SK-N-SH treated with all-trans-retinoic acid at 6 μM for 48 hours (cell line): ENCODE data around the gene C18orf63.

ENCODE experiments used
- ATAC-seq: fragments of 200-7000 bp; cut with Tn5 transposase; 3 replicates; pipeline ENCODE4 v1.9.1; 2020; ENCODE audit warnings: mild to moderate bottlenecking, moderate library complexity
- ARNTL ChIP-seq: fragments of 450-650 bp; formaldehyde crosslinking; IDR thresholded peaks from 2 replicates; pipeline ENCODE4 v1.5.0; 2020; ENCODE audit warnings: low read depth, mild to moderate bottlenecking, moderate library complexity, borderline replicate concordance
- BACH2 ChIP-seq: fragments of 250-450 bp; sonication (Bioruptor Pico); IDR thresholded peaks from 2 replicates; pipeline ENCODE4 v1.9.0; 2021; ENCODE audit warnings: mild to moderate bottlenecking, borderline replicate concordance
- CSDC2 ChIP-seq: fragments of 250-450 bp; sonication (Bioruptor Pico); IDR thresholded peaks from 2 replicates; pipeline ENCODE4 v1.5.0; 2020; ENCODE audit warnings: mild to moderate bottlenecking, moderate library complexity
- CSRNP3 ChIP-seq: fragments of 250-450 bp; sonication (Bioruptor Pico); IDR thresholded peaks from 2 replicates; pipeline ENCODE4 v1.5.1; 2021; ENCODE audit warnings: mild to moderate bottlenecking, moderate library complexity
- ISL1 ChIP-seq: fragments of 250-450 bp; sonication (Bioruptor Pico); IDR thresholded peaks from 2 replicates; pipeline ENCODE4 v2.1.2; 2022; ENCODE audit warnings: mild to moderate bottlenecking, moderate library complexity
- OSR1 ChIP-seq: fragments of 250-450 bp; sonication (Bioruptor Pico); IDR thresholded peaks from 2 replicates; pipeline ENCODE4 v1.8.0; 2022; ENCODE audit warnings: moderate library complexity, mild to moderate bottlenecking, inconsistent platforms
- PATZ1 ChIP-seq: fragments of 250-450 bp; sonication (Bioruptor Pico); IDR thresholded peaks from 2 replicates; pipeline ENCODE4 v1.8.0; 2020; ENCODE audit warnings: mild to moderate bottlenecking, moderate library complexity, borderline replicate concordance
- PPARA ChIP-seq: fragments of 250-450 bp; sonication (Bioruptor Pico); IDR thresholded peaks from 2 replicates; pipeline ENCODE4 v1.5.0; 2020; ENCODE audit warnings: mild to moderate bottlenecking, borderline replicate concordance
- SNAI2 ChIP-seq: fragments of 250-450 bp; sonication (Bioruptor Pico); IDR thresholded peaks from 2 replicates; pipeline ENCODE4 v1.5.0; 2020; ENCODE audit warnings: mild to moderate bottlenecking, moderate library complexity
- TCF4 ChIP-seq: fragments of 250-450 bp; sonication (Bioruptor Pico); IDR thresholded peaks from 2 replicates; pipeline ENCODE4 v1.8.0; 2021; ENCODE audit warnings: mild to moderate bottlenecking, moderate library complexity, borderline replicate concordance
- TOX ChIP-seq: fragments of 250-450 bp; sonication (Bioruptor Pico); IDR thresholded peaks from 2 replicates; pipeline ENCODE4 v1.8.0; 2021; ENCODE audit warnings: mild to moderate bottlenecking, moderate library complexity, borderline replicate concordance
- TSHZ2 ChIP-seq: fragments of 250-450 bp; sonication (Bioruptor Pico); IDR thresholded peaks from 2 replicates; pipeline ENCODE4 v1.5.0; 2020; ENCODE audit warnings: mild to moderate bottlenecking, moderate library complexity
- ZC3H10 ChIP-seq: fragments of 250-450 bp; sonication (Bioruptor Pico); IDR thresholded peaks from 2 replicates; pipeline ENCODE4 v1.5.1; 2021; ENCODE audit warnings: mild to moderate bottlenecking, moderate library complexity
- ZFP3 ChIP-seq: fragments of 250-450 bp; sonication (Bioruptor Pico); IDR thresholded peaks from 2 replicates; pipeline ENCODE4 v1.5.0; 2020; ENCODE audit warnings: mild to moderate bottlenecking, moderate library complexity
- ZFP30 ChIP-seq: fragments of 450-650 bp; formaldehyde crosslinking; IDR thresholded peaks from 2 replicates; pipeline ENCODE4 v1.5.0; 2022; ENCODE audit warnings: mild to moderate bottlenecking, moderate library complexity
- ZNF565 ChIP-seq: fragments of 450-650 bp; formaldehyde crosslinking; conservative IDR thresholded peaks from 2 replicates; pipeline ENCODE4 v1.5.0; 2020; ENCODE audit warnings: low read depth, mild to moderate bottlenecking, moderate library complexity
- ZNF70 ChIP-seq: fragments of 450-650 bp; formaldehyde crosslinking; IDR thresholded peaks from 2 replicates; pipeline ENCODE4 v1.5.0; 2020; ENCODE audit warnings: mild to moderate bottlenecking, moderate library complexity
- ZNF8 ChIP-seq: fragments of 450-650 bp; formaldehyde crosslinking; IDR thresholded peaks from 2 replicates; pipeline ENCODE4 v1.5.0; 2020; ENCODE audit warnings: mild to moderate bottlenecking, moderate library complexity

Gene C18orf63

GRCh38 chr18:74331404-74331803, 15.8 kb downstream of the C18orf63 start:
- ATAC-seq: peak; percentile 74
- TF ChIP-seq PATZ1: no peak
- no peak for TF ChIP-seq TCF4 (CRISPR knock-in tag)
- TF ChIP-seq PPARA: no peak
- no peak for TF ChIP-seq BACH2
- TF ChIP-seq TOX (CRISPR knock-in tag): no peak

- ATAC-seq: no peak
- no peak for TF ChIP-seq SNAI2 (CRISPR knock-in tag)
- no peak for TF ChIP-seq PATZ1
- TF ChIP-seq ZNF70 (CRISPR knock-in tag): no peak
- TF ChIP-seq TOX (CRISPR knock-in tag): no peak
- TF ChIP-seq ZNF565: no peak
- no peak for TF ChIP-seq ARNTL (CRISPR knock-in tag)
- TF ChIP-seq ZFP3 (CRISPR knock-in tag): no peak
- no peak for TF ChIP-seq CSDC2
- no peak for TF ChIP-seq PPARA
- TF ChIP-seq ZFP30 (CRISPR knock-in tag): no peak
- no peak for TF ChIP-seq OSR1 (CRISPR knock-in tag)
- TF ChIP-seq, all 23 proteins: peak for 0
These were observed 17.5 kb downstream of the C18orf63 start for GRCh38 chr18:74333091-74333490.

- ATAC-seq: no peak
These were observed 18.7 kb downstream of the C18orf63 start for GRCh38 chr18:74334242-74334893.

More at GRCh38 chr18:74334242-74334893, 18.7 kb downstream of the C18orf63 start:
- TF ChIP-seq ZFP3 (CRISPR knock-in tag): no peak
- no peak for TF ChIP-seq ZNF70 (CRISPR knock-in tag)
- no peak for TF ChIP-seq PPARA
- TF ChIP-seq ISL1 (CRISPR knock-in tag): no peak
- TF ChIP-seq CSRNP3 (CRISPR knock-in tag): no peak
- no peak for TF ChIP-seq ZNF565
- TF ChIP-seq TCF4 (CRISPR knock-in tag): no peak
- no peak for TF ChIP-seq OSR1 (CRISPR knock-in tag)
- TF ChIP-seq ZNF8 (CRISPR knock-in tag): no peak
- no peak for TF ChIP-seq TOX (CRISPR knock-in tag)
- no peak for TF ChIP-seq SNAI2 (CRISPR knock-in tag)
- no peak for TF ChIP-seq ZC3H10 (CRISPR knock-in tag)
- TF ChIP-seq BACH2: no peak
- no peak for TF ChIP-seq ARNTL (CRISPR knock-in tag)
- TF ChIP-seq CSDC2: no peak
- no peak for TF ChIP-seq TSHZ2 (CRISPR knock-in tag)
- no peak for TF ChIP-seq PATZ1
- TF ChIP-seq, all 23 proteins: peak for 0
